KMS-11 (cell line): Measurements from ENCODE around the gene COQ9.
A peak's percentile ranks its signal among the peaks of the same experiment; 100 is the strongest.

Experiments
- H2AFZ ChIP-seq: fragments of 200-600 bp; sonication (generic); 2 replicates; pipeline ENCODE4 v1.6.1; 2016; ENCODE audit warnings: antibody characterized with exemption, mixed run types, low read depth
- H3K27ac ChIP-seq: fragments of 200-600 bp; sonication (generic); 2 replicates; pipeline ENCODE4 v1.6.1; 2016; ENCODE audit warnings: mild to moderate bottlenecking, mixed run types
- H3K27me3 ChIP-seq: fragments of 200-600 bp; sonication (generic); 2 replicates; pipeline ENCODE4 v1.6.1; 2017; ENCODE audit warnings: mild to moderate bottlenecking, low read depth, mixed run types, moderate library complexity; ENCODE audit not compliant: insufficient read depth
- H3K36me3 ChIP-seq: fragments of 200-600 bp; sonication (generic); 2 replicates; pipeline ENCODE4 v1.6.1; 2017; ENCODE audit warnings: mild to moderate bottlenecking, mixed run types; ENCODE audit not compliant: insufficient read depth
- H3K4me1 ChIP-seq: fragments of 200-600 bp; sonication (generic); 2 replicates; pipeline ENCODE4 v1.6.1; 2016; ENCODE audit warnings: mild to moderate bottlenecking, low read depth, mixed run types; ENCODE audit not compliant: poor library complexity, severe bottlenecking
- H3K4me2 ChIP-seq: fragments of 200-600 bp; sonication (generic); 2 replicates; pipeline ENCODE4 v1.7.0; 2016; ENCODE audit warnings: mild to moderate bottlenecking, mixed run types
- H3K4me3 ChIP-seq: fragments of 200-600 bp; sonication (generic); IDR thresholded peaks from 2 replicates; pipeline ENCODE4 v1.6.1; 2017; ENCODE audit warnings: low read depth, low read length, mixed read lengths; ENCODE audit not compliant: insufficient read depth
- H3K79me2 ChIP-seq: fragments of 200-600 bp; sonication (generic); 2 replicates; pipeline ENCODE4 v1.6.1; 2016; ENCODE audit warnings: low read depth, mixed run types; ENCODE audit not compliant: insufficient read depth
- H3K9ac ChIP-seq: fragments of 200-600 bp; sonication (generic); 2 replicates; pipeline ENCODE4 v1.6.1; 2016; ENCODE audit warnings: mild to moderate bottlenecking, mixed run types
- H4K20me1 ChIP-seq: fragments of 200-600 bp; sonication (generic); 2 replicates; pipeline ENCODE4 v1.6.1; 2016; ENCODE audit warnings: mild to moderate bottlenecking, mixed run types; ENCODE audit not compliant: insufficient read depth
- TF ChIP-seq, protein P1 (sequence below): fragments of 200-600 bp; sonication (generic); conservative IDR thresholded peaks from 2 replicates; pipeline ENCODE4 v1.6.1; 2017; ENCODE audit warnings: low read depth, mild to moderate bottlenecking, antibody characterized with exemption, low read length, moderate library complexity, mixed read lengths

COQ9 gene

DNA sequence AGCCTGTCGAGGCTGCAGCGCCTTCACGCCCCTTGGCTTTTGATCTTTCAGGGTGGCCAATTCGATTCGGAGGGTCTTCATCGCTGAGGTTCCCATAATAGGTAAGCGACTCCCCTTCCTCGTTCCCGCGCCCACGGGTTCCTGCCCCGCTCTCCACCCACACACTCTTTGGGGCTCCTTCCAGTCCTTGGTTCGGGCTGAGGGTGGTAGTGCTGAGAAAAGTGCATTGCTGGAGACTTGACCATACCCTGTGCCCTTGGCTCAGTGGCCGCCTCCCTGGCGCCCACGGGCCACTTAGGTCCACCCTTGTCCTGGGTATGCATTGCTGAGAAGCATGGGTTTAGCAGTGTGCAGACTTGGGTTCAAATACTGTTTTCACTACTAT is 15.7 kb downstream of the COQ9 start:
- TF ChIP-seq, protein P1, sequence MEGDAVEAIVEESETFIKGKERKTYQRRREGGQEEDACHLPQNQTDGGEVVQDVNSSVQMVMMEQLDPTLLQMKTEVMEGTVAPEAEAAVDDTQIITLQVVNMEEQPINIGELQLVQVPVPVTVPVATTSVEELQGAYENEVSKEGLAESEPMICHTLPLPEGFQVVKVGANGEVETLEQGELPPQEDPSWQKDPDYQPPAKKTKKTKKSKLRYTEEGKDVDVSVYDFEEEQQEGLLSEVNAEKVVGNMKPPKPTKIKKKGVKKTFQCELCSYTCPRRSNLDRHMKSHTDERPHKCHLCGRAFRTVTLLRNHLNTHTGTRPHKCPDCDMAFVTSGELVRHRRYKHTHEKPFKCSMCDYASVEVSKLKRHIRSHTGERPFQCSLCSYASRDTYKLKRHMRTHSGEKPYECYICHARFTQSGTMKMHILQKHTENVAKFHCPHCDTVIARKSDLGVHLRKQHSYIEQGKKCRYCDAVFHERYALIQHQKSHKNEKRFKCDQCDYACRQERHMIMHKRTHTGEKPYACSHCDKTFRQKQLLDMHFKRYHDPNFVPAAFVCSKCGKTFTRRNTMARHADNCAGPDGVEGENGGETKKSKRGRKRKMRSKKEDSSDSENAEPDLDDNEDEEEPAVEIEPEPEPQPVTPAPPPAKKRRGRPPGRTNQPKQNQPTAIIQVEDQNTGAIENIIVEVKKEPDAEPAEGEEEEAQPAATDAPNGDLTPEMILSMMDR: no peak
- H2AFZ ChIP-seq: 0 out of 2 replicates have a peak overlapping the region, but pooled peaks have one; percentile 14
- peak overlapping the region; percentile 61 for H3K4me2 ChIP-seq

DNA sequence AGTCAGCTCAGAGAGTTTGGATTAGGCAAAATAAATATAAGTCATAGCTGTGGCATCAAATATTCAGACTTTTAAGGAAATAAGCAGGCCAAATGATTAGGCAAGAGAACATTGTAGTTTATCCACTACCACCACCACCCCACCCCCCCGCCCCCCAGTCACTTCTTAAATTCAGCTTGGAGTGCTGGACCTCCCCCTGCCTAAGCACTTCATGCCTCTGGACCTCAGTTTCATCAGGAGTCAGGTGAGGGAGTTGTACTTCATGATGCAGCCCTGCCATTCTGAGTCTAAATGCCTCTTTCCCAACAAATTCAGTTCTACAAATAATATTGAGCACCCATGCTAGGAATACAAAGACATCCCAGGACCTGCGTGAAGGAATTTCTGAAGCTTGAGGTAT is 17.2 kb downstream of the COQ9 start:
- Histone ChIP-seq H2AFZ (no peak overlapping the region), H4K20me1 (no peaks in the 10 kb centered on the region), H3K27ac (no peak overlapping the region), H3K9ac (no peak overlapping the region), H3K4me1 (peaks cover 6% of the 10 kb centered on the region), H3K79me2 (peaks cover 9% of the 10 kb centered on the region; the same call in 1 of the 2 replicates), H3K27me3 (no peaks in the 10 kb centered on the region), H3K4me2 (no peak overlapping the region), H3K36me3 (no peaks in the 10 kb centered on the region; the same call in 1 of the 2 replicates), H3K4me3 (no peak overlapping the region)
- TF ChIP-seq, protein P1: no peak

More for the DNA sequence above, 15.7 kb downstream of the COQ9 start:
- H4K20me1 ChIP-seq: no peaks in the 10 kb centered on the region
- H3K4me1 ChIP-seq: peaks cover 6% of the 10 kb centered on the region
- H3K36me3 ChIP-seq: no peaks in the 10 kb centered on the region
- peaks cover 9% of the 10 kb centered on the region; the same call in 1 of the 2 replicates for H3K79me2 ChIP-seq
- H3K9ac ChIP-seq: peak overlapping the region; percentile 61; the same call in 1 of the 2 replicates
- no peaks in the 10 kb centered on the region for H3K27me3 ChIP-seq
- no peak overlapping the region for H3K27ac ChIP-seq
- H3K4me3 ChIP-seq: no peak overlapping the region

DNA sequence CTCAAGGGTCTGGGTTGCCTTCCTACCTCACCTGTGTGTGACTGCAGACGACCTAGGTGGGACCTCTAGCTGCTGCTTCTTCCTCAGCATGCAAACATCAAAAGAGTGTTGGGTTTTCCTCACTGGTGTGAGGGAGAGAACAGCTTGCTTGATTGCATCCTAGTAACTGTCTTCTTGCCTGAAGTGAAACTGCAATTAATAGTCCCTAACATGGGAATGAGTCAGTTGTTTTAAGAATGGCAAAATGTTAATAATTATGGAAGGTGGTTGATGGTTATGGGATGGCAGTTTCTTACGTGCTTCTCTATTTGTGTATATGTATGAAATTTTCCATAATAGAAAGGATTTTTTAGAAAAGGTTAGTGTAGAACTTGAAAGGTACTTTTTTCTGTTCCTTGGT is 21.1 kb downstream of the COQ9 start:
- no peak overlapping the region for H2AFZ ChIP-seq
- H4K20me1 ChIP-seq: no peaks in the 10 kb centered on the region
- TF ChIP-seq, protein P1: no peak
- no peak overlapping the region for H3K9ac ChIP-seq
- H3K27ac ChIP-seq: no peak overlapping the region
- H3K4me2 ChIP-seq: no peak overlapping the region
- H3K4me1 ChIP-seq: peaks cover 6% of the 10 kb centered on the region
- H3K27me3 ChIP-seq: no peaks in the 10 kb centered on the region
- H3K36me3 ChIP-seq: no peaks in the 10 kb centered on the region; the same call in 1 of the 2 replicates
- peaks cover 3% of the 10 kb centered on the region; the same call in 1 of the 2 replicates for H3K79me2 ChIP-seq
- no peak overlapping the region for H3K4me3 ChIP-seq

DNA sequence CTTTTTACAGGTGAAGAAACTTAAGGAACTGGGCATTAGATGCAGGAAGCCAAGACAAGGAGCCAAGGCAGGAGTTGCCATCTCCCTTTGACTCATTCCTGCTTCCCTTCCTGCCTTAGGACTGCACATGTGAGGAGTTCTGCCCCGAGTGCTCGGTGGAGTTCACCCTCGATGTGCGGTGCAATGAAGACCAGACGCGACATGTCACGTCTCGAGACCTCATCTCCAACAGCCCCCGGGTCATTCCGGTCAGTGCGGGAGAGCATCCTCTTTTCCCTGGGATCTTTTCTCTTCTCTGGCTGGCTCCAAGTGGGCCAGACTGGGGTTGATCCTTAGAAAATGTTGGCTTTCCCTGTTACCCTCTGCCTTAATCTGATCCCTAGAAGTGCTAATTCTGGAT is 21.8 kb downstream of the COQ9 start:
- Histone ChIP-seq H3K79me2 (no peaks in the 10 kb centered on the region; the same call in 1 of the 2 replicates), H3K4me2 (no peak overlapping the region), H4K20me1 (no peaks in the 10 kb centered on the region), H3K27ac (no peak overlapping the region), H3K36me3 (no peaks in the 10 kb centered on the region; the same call in 1 of the 2 replicates), H3K27me3 (no peaks in the 10 kb centered on the region), H2AFZ (no peak overlapping the region), H3K4me3 (no peak overlapping the region), H3K9ac (no peak overlapping the region), H3K4me1 (peaks cover under 1% of the 10 kb centered on the region)
- TF ChIP-seq, protein P1: no peak
